Lower lobe of right lung (tissue), 2 donors: ENCODE measurements around the gene SLC7A4. TPM values are rescaled to one million over a fixed set of nuclear protein-coding genes. Genes with fewer than 3 reads are reported as not detected.

Experiments
- ATAC-seq, 2 donors: fragments of 200-7000 bp; cut with Tn5 transposase; one replicate each; pipeline ENCODE4 v1.9.1; 2020 to 2022; ENCODE audit warnings: mild to moderate bottlenecking in 2 of 2, moderate library complexity in 2 of 2
- DNase-seq: peaks from one replicate; pipeline ENCODE4 v3.0.0-alpha.2; 2020
- H3K27ac ChIP-seq: fragments of 200-600 bp; one replicate; pipeline ENCODE4 v1.8.0; 2022
- H3K27me3 ChIP-seq: fragments of 200-600 bp; one replicate; pipeline ENCODE4 v1.8.0; 2022; ENCODE audit warnings: low read depth
- H3K36me3 ChIP-seq: fragments of 200-600 bp; one replicate; pipeline ENCODE4 v1.8.0; 2022; ENCODE audit warnings: mild to moderate bottlenecking
- H3K4me1 ChIP-seq: fragments of 200-600 bp; one replicate; pipeline ENCODE4 v1.8.0; 2022
- H3K4me3 ChIP-seq: fragments of 200-600 bp; one replicate; pipeline ENCODE4 v1.8.0; 2022; ENCODE audit warnings: mild to moderate bottlenecking
- H3K9me3 ChIP-seq: fragments of 200-600 bp; one replicate; pipeline ENCODE4 v1.8.0; 2022
- CTCF ChIP-seq: fragments of 200-600 bp; IDR thresholded peaks from one replicate; pipeline ENCODE4 v1.8.0; 2022; ENCODE audit warnings: antibody characterized with exemption, mild to moderate bottlenecking
- intact Hi-C: fragments of 100-400 bp; cut with DNase I; formaldehyde crosslinking; loops from one replicate; pipeline ENCODE4 v1.11.0; 2022
- total RNA-seq: library from RNA; stranded (reverse); fragmentation: NEBNext Ultra II Directional; extraction: Animal tissue kit (Norgen Biotek cat#: 25700); gene quantifications from one replicate; pipeline ENCODE4 v1.2.1, GENCODE V29; 2021
- donor health status: DM: no; HTN: yes; CAD: no; lungs with severe emphysema.

Gene SLC7A4
- total RNA-seq, 1 donor from 2014 or later: 0.47 TPM

GRCh38 chr22:20985720-20986119 is 46.6 kb downstream of the SLC7A4 start:
- H3K4me3 ChIP-seq: no peak overlapping the region
- no peak for ATAC-seq
- H3K27ac ChIP-seq: no peak overlapping the region
- TF ChIP-seq CTCF: no peak
- peaks cover 47% of the 10 kb centered on the region for H3K36me3 ChIP-seq
- no peaks in the 10 kb centered on the region for H3K27me3 ChIP-seq
- peaks cover 19% of the 10 kb centered on the region for H3K4me1 ChIP-seq
- no peaks in the 10 kb centered on the region for H3K9me3 ChIP-seq
- intact Hi-C loops: no loop called here
- no peak for DNase-seq

GRCh38 chr22:20983081-20983771 is 49.1 kb downstream of the SLC7A4 start:
- DNase-seq (no peak), ATAC-seq (no peak)
- intact Hi-C loops: no loop called here
- peaks cover 4% of the 10 kb centered on the region for H3K9me3 ChIP-seq
- peaks cover 33% of the 10 kb centered on the region for H3K4me1 ChIP-seq
- H3K27ac ChIP-seq: peak overlapping the region; percentile 92
- peak overlapping the region; percentile 90 for H3K4me3 ChIP-seq
- no peak for TF ChIP-seq CTCF
- peaks cover 33% of the 10 kb centered on the region for H3K36me3 ChIP-seq
- H3K27me3 ChIP-seq: no peaks in the 10 kb centered on the region

- no peak for DNase-seq
- TF ChIP-seq CTCF: no peak
- peaks cover 26% of the 10 kb centered on the region for H3K36me3 ChIP-seq
- peak overlapping the region; percentile 90 for H3K4me3 ChIP-seq
- peak overlapping the region; percentile 92 for H3K27ac ChIP-seq
- intact Hi-C loops: no loop called here
- H3K4me1 ChIP-seq: peaks cover 33% of the 10 kb centered on the region
- ATAC-seq: peak; percentile 14 to 30
- H3K27me3 ChIP-seq: no peaks in the 10 kb centered on the region
- H3K9me3 ChIP-seq: peaks cover 4% of the 10 kb centered on the region
Measured at GRCh38 chr22:20982563-20982882, 49.8 kb downstream of the SLC7A4 start.

- ATAC-seq: peak; percentile 93 to 95
- H3K9me3 ChIP-seq: peaks cover 4% of the 10 kb centered on the region
- peak; percentile 59 for TF ChIP-seq CTCF
- H3K4me1 ChIP-seq: peaks cover 33% of the 10 kb centered on the region
- peak within 1 kb of the TSS; percentile 90 for H3K4me3 ChIP-seq
- peaks cover 20% of the 10 kb centered on the region for H3K36me3 ChIP-seq
- H3K27ac ChIP-seq: peak within 1 kb of the TSS; percentile 92
- H3K27me3 ChIP-seq: no peaks in the 10 kb centered on the region
- intact Hi-C loops: no loop called here
- peak; percentile 90 for DNase-seq
Measured at GRCh38 chr22:20981787-20982562, 50.4 kb downstream of the SLC7A4 start, which contains the start of gene LZTR1. TSS of gene LZTR1 (plus strand) at chr22:20982297. CDS start at chr22:20982372, 75 bp downstream.

- H3K9me3 ChIP-seq: peaks cover 4% of the 10 kb centered on the region
- H3K4me1 ChIP-seq: peaks cover 33% of the 10 kb centered on the region
- ATAC-seq (no peak), DNase-seq (no peak)
- peaks cover 12% of the 10 kb centered on the region for H3K36me3 ChIP-seq
- TF ChIP-seq CTCF: no peak
- intact Hi-C loops: no loop called here
- no peaks in the 10 kb centered on the region for H3K27me3 ChIP-seq
- peak overlapping the region; percentile 92 for H3K27ac ChIP-seq
- H3K4me3 ChIP-seq: peak overlapping the region; percentile 90
Measured at GRCh38 chr22:20980938-20981722, 51.2 kb downstream of the SLC7A4 start.
